GM10248 (cell line): ENCODE measurements around the gene ALPI.

Source experiments
- CTCF ChIA-PET: fragments of 300-600 bp; sonication (Branson Sonifier 250); formaldehyde crosslinking; extraction: SDS; loops from one replicate; lab custom pipeline; 2021; ENCODE audit warnings: antibody characterized with exemption; lab: Yijun Ruan, JAX
- POLR2A ChIA-PET: fragments of 350-650 bp; sonication (Branson Sonifier 250); formaldehyde crosslinking; extraction: SDS; loops from one replicate; lab custom pipeline; 2020; ENCODE audit warnings: antibody characterized with exemption; lab: Yijun Ruan, JAX
- DNase-seq: peaks from one replicate; pipeline ENCODE4 v3.0.0; 2012; ENCODE audit errors: extremely low spot score
- CTCF ChIP-seq: IDR thresholded peaks from 2 replicates; pipeline ENCODE4 v1.5.1; 2012; ENCODE audit warnings: mild to moderate bottlenecking, low read depth; ENCODE audit errors: extremely low read depth, missing control alignments, control extremely low read depth

ALPI gene

GRCh38 chr2:232459419-232460035, 3.6 kb downstream of the ALPI start:
- DNase-seq: no peak
- TF ChIP-seq CTCF: no peak
- ChIA-PET CTCF (interaction anchor here (1.1 kb wide), 1 partner anchor 20 kb away, joined by 3 read pairs; no protein-coding TSS in a partner anchor), POLR2A (no interaction called here)

- CTCF ChIA-PET: interaction anchor here (1.1 kb wide), 1 partner anchor 20 kb away, joined by 4 read pairs; no protein-coding TSS in a partner anchor
- no peak for TF ChIP-seq CTCF
- no peak for DNase-seq
- POLR2A ChIA-PET: no interaction called here
These were observed 4.2 kb downstream of the ALPI start for GRCh38 chr2:232460171-232460570.

- TF ChIP-seq CTCF: no peak
- ChIA-PET POLR2A (no interaction called here), CTCF (interaction anchor here (1.5 to 2.2 kb wide), 2 partner anchors 14 to 24 kb away, joined by 3 to 5 read pairs; no protein-coding TSS in a partner anchor)
- no peak for DNase-seq
These were observed 8.0 kb downstream of the ALPI start for GRCh38 chr2:232463701-232464543.

GRCh38 chr2:232464544-232464885, 8.6 kb downstream of the ALPI start:
- no peak for DNase-seq
- no peak for TF ChIP-seq CTCF
- ChIA-PET POLR2A (no interaction called here), CTCF (interaction anchor here (1.5 to 2.2 kb wide), 3 partner anchors 13 to 586 kb away, joined by 3 to 5 read pairs (median 4); no protein-coding TSS in a partner anchor)

- ChIA-PET CTCF (interaction anchor here (0.7 to 2.2 kb wide), 5 partner anchors 8 to 586 kb away, joined by 3 to 5 read pairs (median 3); no protein-coding TSS in a partner anchor), POLR2A (no interaction called here)
- TF ChIP-seq CTCF: no peak
- DNase-seq: no peak
These were observed 9.1 kb downstream of the ALPI start for GRCh38 chr2:232465061-232465460.

GRCh38 chr2:232466221-232466620, 10.3 kb downstream of the ALPI start:
- no peak for TF ChIP-seq CTCF
- no peak for DNase-seq
- CTCF ChIA-PET: interaction anchor here (1.9 kb wide), 1 partner anchor 587 kb away, joined by 4 read pairs; no protein-coding TSS in a partner anchor
- POLR2A ChIA-PET: no interaction called here
